Panc1 (cell line): ENCODE data around the gene LTBP3. TPM values are rescaled to one million over a fixed set of nuclear protein-coding genes. Genes with fewer than 3 reads are reported as not detected.
A peak's percentile ranks its signal among the peaks of the same experiment; 100 is the strongest.

Experiments
- ATAC-seq: fragments of 200-7000 bp; cut with Tn5 transposase; 2 replicates; pipeline ENCODE4 v1.9.1; 2020; ENCODE audit warnings: mild to moderate bottlenecking, moderate library complexity
- BruUV-seq: library from RNA; stranded (reverse); fragments of 400-500 nt; replicated peaks from 2 replicates; lab custom pipeline; 2021; lab: Mats Ljungman, UMichigan
- CTCF ChIA-PET: fragments of 300-600 bp; sonication (Branson Sonifier 250); formaldehyde crosslinking; loops from one replicate; lab custom pipeline; 2022; ENCODE audit warnings: antibody characterized with exemption; lab: Charles Lee
- POLR2A ChIA-PET: fragments of 300-600 bp; sonication (Branson Sonifier 250); formaldehyde crosslinking; loops from one replicate; lab custom pipeline; 2022; ENCODE audit warnings: antibody characterized with exemption; lab: Charles Lee
- DNase-seq: peaks from one replicate; pipeline ENCODE4 v3.0.0-alpha.2; 2010; ENCODE audit warnings: low read depth, low spot score
- H3K27ac ChIP-seq: 2 replicates; pipeline ENCODE4 v1.5.1; 2011; ENCODE audit warnings: mild to moderate bottlenecking, low read length, inconsistent platforms
- H3K27me3 ChIP-seq: fragments of 200-500 bp; sonication (Bioruptor generic); 2 replicates; pipeline ENCODE4 v1.6.0; 2014; ENCODE audit warnings: low read length, inconsistent platforms; ENCODE audit not compliant: control insufficient read depth, insufficient read depth
- H3K36me3 ChIP-seq: fragments of 200-500 bp; sonication (Bioruptor generic); 2 replicates; pipeline ENCODE4 v1.5.1; 2014; ENCODE audit warnings: inconsistent platforms, mild to moderate bottlenecking, low read length, moderate library complexity; ENCODE audit not compliant: control insufficient read depth, insufficient read depth
- H3K4me1 ChIP-seq: 2 replicates; pipeline ENCODE4 v1.5.1; 2011; ENCODE audit warnings: inconsistent platforms, mild to moderate bottlenecking, low read length, moderate library complexity; ENCODE audit not compliant: control insufficient read depth, insufficient read depth
- H3K4me3 ChIP-seq, 2 experiments: 2 replicates each; pipeline ENCODE4 v1.5.1; 2011 to 2012; ENCODE audit warnings: low read depth in 2 of 2, low read length in 2 of 2, mild to moderate bottlenecking in 2 of 2, inconsistent platforms in 1 of 2, moderate library complexity in 1 of 2
- H3K9me3 ChIP-seq: fragments of 200-500 bp; sonication (Bioruptor generic); 2 replicates; pipeline ENCODE4 v1.5.1; 2014; ENCODE audit warnings: low read depth, mild to moderate bottlenecking, inconsistent platforms, low read length, moderate library complexity; ENCODE audit not compliant: control insufficient read depth, insufficient read depth
- CTCF ChIP-seq: fragments of 450-650 bp; IDR thresholded peaks from 2 replicates; pipeline ENCODE4 v1.5.1; 2017; ENCODE audit warnings: mild to moderate bottlenecking
- POLR2AphosphoS5 ChIP-seq: IDR thresholded peaks from 2 replicates; pipeline ENCODE4 v1.6.1; 2012; ENCODE audit warnings: mild to moderate bottlenecking, low read depth, low read length, moderate library complexity
- REST ChIP-seq, 2 experiments: IDR thresholded peaks; 2 replicates each; pipeline ENCODE4 v1.6.1; 2011 to 2012; ENCODE audit warnings: low read depth in 2 of 2, control low read depth in 1 of 2, low read length in 1 of 2, mild to moderate bottlenecking in 1 of 2, moderate library complexity in 1 of 2; ENCODE audit not compliant: insufficient read depth in 1 of 2
- SIN3A ChIP-seq: IDR thresholded peaks from 2 replicates; pipeline ENCODE4 v1.6.1; 2012; ENCODE audit warnings: low read depth, mild to moderate bottlenecking, low read length, moderate library complexity, borderline replicate concordance; ENCODE audit not compliant: insufficient read depth
- TCF7L2 ChIP-seq: IDR thresholded peaks from 2 replicates; pipeline ENCODE4 v1.6.1; 2011; ENCODE audit warnings: mild to moderate bottlenecking, low read depth, low read length, inconsistent platforms
- in situ Hi-C: cut with HindIII; loops from 2 replicates; pipeline ENCODE4 v1.10.0; 2016; ENCODE audit warnings: low sequenced_read_pairs, low pct_unique_long_range_greater_than_20kb
- intact Hi-C: fragments of 100-400 bp; cut with micrococcal nuclease; formaldehyde crosslinking; loops from one replicate; pipeline ENCODE4 v1.10.0; 2022; ENCODE audit not compliant: unreplicated experiment
- total RNA-seq: library from RNA; stranded (reverse); gene quantifications from one replicate; pipeline ENCODE4 v1.2.1, GENCODE V29; 2021; ENCODE audit not compliant: unreplicated experiment

Gene LTBP3
- total RNA-seq, 1 experiment from 2014 or later = 133 TPM

GRCh38 chr11:65560555-65561418 lies 2.6 kb upstream of the LTBP3 start:
- H3K27me3 ChIP-seq = no peaks in the 10 kb centered on the region
- DNase-seq (no peak), ATAC-seq (peak; percentile 37)
- intact Hi-C loops (no loop called here), in situ Hi-C loops (no loop called here)
- POLR2A ChIA-PET = interaction anchor here (1.2 to 1.3 kb wide), 2 partner anchors 9 to 53 kb away, joined by 3 to 6 read pairs; partner anchors contain the start of gene ZNRD2
- CTCF ChIA-PET = interaction anchor here (0.7 to 3.1 kb wide), 3 partner anchors 10 to 100 kb away, joined by 3 to 15 read pairs (median 10); partner anchors contain the start of genes FAM89B and ZNRD2
- TF ChIP-seq SIN3A = no peak
- no peak for TF ChIP-seq TCF7L2
- H3K27ac ChIP-seq = peak overlapping the region; percentile 90
- no peaks in the 10 kb centered on the region for H3K9me3 ChIP-seq
- peaks cover 46% of the 10 kb centered on the region for H3K4me1 ChIP-seq
- H3K36me3 ChIP-seq = no peaks in the 10 kb centered on the region
- no TSS peak for BruUV-seq
- peak overlapping the region in 1 of 2 experiments; percentile 5; a peak in 1 of 4 replicates for H3K4me3 ChIP-seq

DNA sequence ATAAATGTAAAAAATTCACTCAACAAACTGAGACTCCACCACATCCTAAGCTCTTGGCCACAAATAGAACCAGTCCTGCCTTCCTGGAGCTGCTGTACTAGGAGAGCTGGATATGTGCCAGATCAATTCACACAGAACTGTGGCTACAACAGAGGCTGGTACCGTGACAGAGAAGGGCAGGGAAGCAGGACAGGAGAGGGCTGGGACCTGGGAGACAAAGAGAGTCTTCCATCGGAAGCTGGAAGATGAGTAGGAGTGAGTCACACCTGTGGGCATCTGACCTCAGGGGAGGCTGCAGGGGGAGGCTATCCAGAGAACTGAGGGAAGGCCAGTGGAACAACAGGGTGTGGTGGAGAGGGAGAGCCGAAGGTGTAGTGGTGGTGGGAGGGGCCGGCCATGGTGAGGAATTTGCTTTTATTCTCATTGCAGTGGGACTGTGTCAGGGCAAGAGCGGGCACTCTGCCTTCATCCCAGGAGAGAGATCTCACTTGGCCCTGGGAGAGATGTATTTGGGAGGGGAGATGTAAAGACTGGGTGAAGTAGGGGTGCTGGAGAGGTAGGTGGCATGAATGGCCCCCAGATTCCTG lies 1.9 kb upstream of the LTBP3 start:
- H3K4me1 ChIP-seq = peaks cover 53% of the 10 kb centered on the region
- peak overlapping the region in 1 of 2 experiments; percentile 5; a peak in 1 of 4 replicates for H3K4me3 ChIP-seq
- intact Hi-C loops (loop anchor here (10.0 kb wide), 1 partner anchor 295 kb away; the partner anchor contains the start of gene CFL1), in situ Hi-C loops (no loop called here)
- no peaks in the 10 kb centered on the region for H3K36me3 ChIP-seq
- no peaks in the 10 kb centered on the region for H3K9me3 ChIP-seq
- H3K27ac ChIP-seq = peak overlapping the region; percentile 90
- peak; percentile 31 for ATAC-seq
- ChIA-PET POLR2A (interaction anchor here (1.2 to 1.3 kb wide), 2 partner anchors 10 to 53 kb away, joined by 3 to 6 read pairs; partner anchors contain the start of gene ZNRD2), CTCF (interaction anchor here (0.6 to 3.1 kb wide), 3 partner anchors 11 to 98 kb away, joined by 3 to 15 read pairs (median 4); partner anchors contain the start of genes FAM89B and ZNRD2)
- no TSS peak for BruUV-seq
- no peak for TF ChIP-seq TCF7L2
- TF ChIP-seq REST (IDR thresholded peaks at IDR 0.05; ENCODE audit: insufficient read depth in 1 of 2, low read depth in 2 of 2, low read length in 1 of 2) = no peak
- TF ChIP-seq SIN3A = no peak
- no peak for TF ChIP-seq CTCF
- TF ChIP-seq POLR2AphosphoS5 = no peak
- no peak for DNase-seq
- H3K27me3 ChIP-seq = no peaks in the 10 kb centered on the region
